Neural crest cell (in vitro differentiated cells): Measurements from ENCODE around the gene NCAPD2. TPM values are rescaled to one million over a fixed set of nuclear protein-coding genes. Genes with fewer than 3 reads are reported as not detected.

Experiments used
- DNase-seq: peaks from one replicate; pipeline ENCODE4 v3.0.0; 2021; ENCODE audit warnings: low read depth, mixed read lengths, low spot score
- H3K27ac Mint-ChIP-seq: one replicate; pipeline ENCODE4 v1.8.0; 2021; ENCODE audit warnings: mild to moderate bottlenecking, mixed read lengths; ENCODE audit not compliant: unreplicated experiment
- H3K27me3 Mint-ChIP-seq: 2 replicates; pipeline ENCODE4 v1.8.0; 2021; ENCODE audit warnings: low read depth, mild to moderate bottlenecking, mixed read lengths
- H3K36me3 Mint-ChIP-seq: 2 replicates; pipeline ENCODE4 v1.8.0; 2021; ENCODE audit warnings: low read depth, mild to moderate bottlenecking, mixed read lengths
- H3K4me1 Mint-ChIP-seq: 2 replicates; pipeline ENCODE4 v1.8.0; 2021; ENCODE audit warnings: mixed read lengths
- H3K4me3 Mint-ChIP-seq: one replicate; pipeline ENCODE4 v1.8.0; 2021; ENCODE audit warnings: mild to moderate bottlenecking, mixed read lengths
- H3K9me3 Mint-ChIP-seq: 2 replicates; pipeline ENCODE4 v1.8.0; 2021; ENCODE audit warnings: mixed read lengths
- CTCF ChIP-seq: fragments of 200-600 bp; sonication (generic); conservative IDR thresholded peaks from 2 replicates; pipeline ENCODE4 v1.5.0; 2021; ENCODE audit warnings: antibody characterized with exemption, mild to moderate bottlenecking
- total RNA-seq: library from RNA; stranded (reverse); gene quantifications from 2 replicates; pipeline ENCODE4 v1.2.1, GENCODE V29; 2021

Gene NCAPD2
- total RNA-seq, 1 donor from 2014 or later = 133 TPM

GRCh38 chr12:6546016-6546415 lies 52.1 kb downstream of the NCAPD2 start:
- TF ChIP-seq CTCF = no peak
- no peaks in the 10 kb centered on the region for H3K9me3 Mint-ChIP-seq
- H3K4me1 Mint-ChIP-seq = peaks cover 18% of the 10 kb centered on the region
- peaks cover 2% of the 10 kb centered on the region for H3K27me3 Mint-ChIP-seq
- DNase-seq = no peak
- peaks cover 17% of the 10 kb centered on the region for H3K36me3 Mint-ChIP-seq
- H3K4me3 Mint-ChIP-seq = no peak overlapping the region
- H3K27ac Mint-ChIP-seq = no peak overlapping the region

GRCh38 chr12:6547566-6547965 lies 53.7 kb downstream of the NCAPD2 start:
- no peak for TF ChIP-seq CTCF
- H3K27me3 Mint-ChIP-seq = no peaks in the 10 kb centered on the region
- no peak overlapping the region for H3K27ac Mint-ChIP-seq

GRCh38 chr12:6547987-6548386 lies 54.1 kb downstream of the NCAPD2 start:
- no peaks in the 10 kb centered on the region for H3K27me3 Mint-ChIP-seq
- H3K9me3 Mint-ChIP-seq = no peaks in the 10 kb centered on the region
- no peak overlapping the region for H3K27ac Mint-ChIP-seq
- TF ChIP-seq CTCF = no peak
- H3K4me1 Mint-ChIP-seq = peaks cover 8% of the 10 kb centered on the region
- H3K36me3 Mint-ChIP-seq = peaks cover 7% of the 10 kb centered on the region
- H3K4me3 Mint-ChIP-seq = no peak overlapping the region
- DNase-seq = no peak

More at GRCh38 chr12:6547566-6547965, 53.7 kb downstream of the NCAPD2 start:
- Mint-ChIP-seq H3K4me1 (peaks cover 8% of the 10 kb centered on the region), H3K36me3 (peaks cover 11% of the 10 kb centered on the region), H3K9me3 (no peaks in the 10 kb centered on the region), H3K4me3 (no peak overlapping the region)
- no peak for DNase-seq

- no peak for TF ChIP-seq CTCF
- Mint-ChIP-seq H3K4me3 (no peak overlapping the region), H3K36me3 (peaks cover 7% of the 10 kb centered on the region), H3K27me3 (no peaks in the 10 kb centered on the region), H3K9me3 (no peaks in the 10 kb centered on the region), H3K27ac (no peak overlapping the region), H3K4me1 (peaks cover 14% of the 10 kb centered on the region)
- no peak for DNase-seq
Observed at GRCh38 chr12:6548556-6548955, 54.7 kb downstream of the NCAPD2 start.

- Mint-ChIP-seq H3K9me3 (no peaks in the 10 kb centered on the region), H3K27ac (peak overlapping the region; percentile 21), H3K4me3 (no peak overlapping the region), H3K27me3 (no peaks in the 10 kb centered on the region), H3K36me3 (peaks cover 7% of the 10 kb centered on the region), H3K4me1 (peaks cover 19% of the 10 kb centered on the region)
- DNase-seq = no peak
- TF ChIP-seq CTCF = no peak
Observed at GRCh38 chr12:6548966-6549683, 55.2 kb downstream of the NCAPD2 start.
